Activated naive CD4-positive, alpha-beta T cell treated with anti-CD3 and anti-CD28 coated beads, Interleukin-2, amount 50 U/mL, for 16 hours (primary cell): Measurements from ENCODE around the gene TMEM266.

Experiments used
- DNase-seq: peaks from one replicate; pipeline ENCODE4 v3.0.0-alpha.2; 2020

Gene TMEM266

GRCh38 chr15:76208084-76208785 lies 148.4 kb downstream of the TMEM266 start:
- no peak for DNase-seq

GRCh38 chr15:76208786-76209424 lies 149.1 kb downstream of the TMEM266 start:
- no peak for DNase-seq

GRCh38 chr15:76209523-76209922 lies 149.7 kb downstream of the TMEM266 start:
- DNase-seq = no peak

- DNase-seq = no peak
Measured at GRCh38 chr15:76209942-76210341, 150.2 kb downstream of the TMEM266 start.

- no peak for DNase-seq
Measured at GRCh38 chr15:76215634-76216033, 155.8 kb downstream of the TMEM266 start.

GRCh38 chr15:76217029-76217881 lies 157.5 kb downstream of the TMEM266 start:
- no peak for DNase-seq

- no peak for DNase-seq
Measured at GRCh38 chr15:76217882-76218217, 158.1 kb downstream of the TMEM266 start.

GRCh38 chr15:76221085-76221767 lies 161.4 kb downstream of the TMEM266 start:
- DNase-seq = no peak

GRCh38 chr15:76222159-76222558 lies 162.4 kb downstream of the TMEM266 start:
- DNase-seq = no peak

- DNase-seq = no peak
Measured at GRCh38 chr15:76223521-76223920, 163.7 kb downstream of the TMEM266 start.

- DNase-seq = no peak
Measured at GRCh38 chr15:76229266-76229665, 169.5 kb downstream of the TMEM266 start.

- no peak for DNase-seq
Measured at GRCh38 chr15:76233921-76234320, 174.1 kb downstream of the TMEM266 start.

- no peak for DNase-seq
Measured at GRCh38 chr15:76234337-76234889, 174.6 kb downstream of the TMEM266 start.

- no peak for DNase-seq
Measured at GRCh38 chr15:76235186-76235826, 175.5 kb downstream of the TMEM266 start.

GRCh38 chr15:76236350-76236749 lies 176.6 kb downstream of the TMEM266 start:
- no peak for DNase-seq

GRCh38 chr15:76239786-76240185 lies 180.0 kb downstream of the TMEM266 start:
- no peak for DNase-seq

GRCh38 chr15:76245072-76245610 lies 185.4 kb downstream of the TMEM266 start:
- no peak for DNase-seq

- no peak for DNase-seq
Measured at GRCh38 chr15:76251717-76252116, 191.9 kb downstream of the TMEM266 start.

- no peak for DNase-seq
Measured at GRCh38 chr15:76252249-76252648, 192.5 kb downstream of the TMEM266 start.

- DNase-seq = no peak
Measured at GRCh38 chr15:76253691-76254473, 194.1 kb downstream of the TMEM266 start.
